Neural cell (in vitro differentiated cells): ENCODE results near the gene DOCK4.

Experiments
- CTCF ChIP-seq: fragments of 450-650 bp; IDR thresholded peaks from 2 replicates; pipeline ENCODE4 v1.5.1; 2014; ENCODE audit warnings: antibody characterized with exemption, mild to moderate bottlenecking, moderate library complexity; ENCODE audit not compliant: poor library complexity, severe bottlenecking
- EP300 ChIP-seq: fragments of 450-650 bp; conservative IDR thresholded peaks from 2 replicates; pipeline ENCODE4 v1.6.1; 2014; ENCODE audit warnings: antibody characterized with exemption, mild to moderate bottlenecking, moderate library complexity; ENCODE audit not compliant: poor library complexity, severe bottlenecking
- EZH2 ChIP-seq: fragments of 200-600, 300-800 bp; shearing (Covaris generic), sonication (generic); IDR thresholded peaks from 2 replicates; pipeline ENCODE4 v1.6.1; 2014; ENCODE audit warnings: antibody characterized with exemption, low read length, borderline replicate concordance, mild to moderate bottlenecking; ENCODE audit not compliant: insufficient read depth, poor library complexity, severe bottlenecking
- MXI1 ChIP-seq: fragments of 450-650 bp; conservative IDR thresholded peaks from 2 replicates; pipeline ENCODE4 v1.6.1; 2014; ENCODE audit warnings: antibody characterized with exemption, mild to moderate bottlenecking; ENCODE audit not compliant: poor library complexity, severe bottlenecking
- POLR2AphosphoS5 ChIP-seq: IDR thresholded peaks from 2 replicates; pipeline ENCODE4 v1.6.1; 2012
- RAD21 ChIP-seq: fragments of 450-650 bp; conservative IDR thresholded peaks from 2 replicates; pipeline ENCODE4 v1.6.1; 2014; ENCODE audit warnings: antibody characterized with exemption, mild to moderate bottlenecking, moderate library complexity
- REST ChIP-seq: IDR thresholded peaks from 2 replicates; pipeline ENCODE4 v1.6.1; 2012; ENCODE audit warnings: borderline replicate concordance
- SMC3 ChIP-seq: fragments of 450-650 bp; conservative IDR thresholded peaks from 2 replicates; pipeline ENCODE4 v1.6.1; 2014; ENCODE audit warnings: antibody characterized with exemption, mild to moderate bottlenecking, moderate library complexity; ENCODE audit not compliant: poor library complexity
- TAF1 ChIP-seq: IDR thresholded peaks from 2 replicates; pipeline ENCODE4 v1.6.1; 2012; ENCODE audit warnings: low read depth

- TF ChIP-seq EZH2 (no peak), POLR2AphosphoS5 (no peak), CTCF (no peak), MXI1 (no peak), EP300 (no peak), REST (no peak), RAD21 (no peak), TAF1 (no peak), SMC3 (no peak)
These were observed 62.6 kb downstream of the DOCK4 start for GRCh38 chr7:112143582-112143981.
